ENCODE results near the gene PUSL1.

- TF ChIP-seq CTCF (IDR thresholded peaks at IDR 0.05) (no peak), POLR2A (IDR thresholded peaks at IDR 0.05) (no peak)
Observed at GRCh38 chr1:1347026-1347595, 38.7 kb downstream of the PUSL1 start.

Data from lower leg skin (tissue), 3 donors.